ENCODE measurements around the gene COL6A1. TPM values are rescaled to one million over a fixed set of nuclear protein-coding genes. Genes with fewer than 3 reads are reported as not detected.
A peak's percentile ranks its signal among the peaks of the same experiment; 100 is the strongest.
"Not testable (repeated sequence)": the region's sequence is repeated elsewhere in the genome, so short reads cannot be mapped to it uniquely, and the experiment has no call there.

Gene COL6A1
- total RNA-seq, 1 donor from 2014 or later = 148 TPM

DNA sequence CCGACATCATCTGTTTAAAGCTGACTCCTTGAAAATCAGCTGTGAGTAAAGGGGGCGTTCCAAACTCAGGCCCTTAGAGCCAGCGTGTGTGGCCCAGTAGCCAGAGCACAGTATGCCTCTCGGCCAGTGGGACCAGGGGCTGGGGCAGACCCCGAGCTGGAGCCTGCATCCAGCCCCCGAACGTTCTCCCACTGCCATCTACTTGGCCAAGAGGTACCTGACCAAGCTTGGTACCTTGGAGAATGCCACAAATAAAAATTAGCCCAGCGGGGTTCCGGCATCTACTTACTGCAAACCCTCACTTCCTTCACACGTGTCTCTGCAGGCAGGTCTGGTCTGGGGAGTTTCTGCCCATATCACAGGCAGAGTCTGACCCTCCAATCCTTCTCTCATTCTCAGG is 59.6 kb downstream of the COL6A1 start:
- intact Hi-C loops (cut with DNase I) = no loop called here
- H3K27me3 ChIP-seq (ENCODE audit: low read depth) = no peaks in the 10 kb centered on the region
- H3K27ac ChIP-seq = no peak overlapping the region
- no peak overlapping the region for H3K4me3 ChIP-seq
- ATAC-seq (no peak), DNase-seq (no peak)
- H3K9me3 ChIP-seq = no peaks in the 10 kb centered on the region
- peaks cover under 1% of the 10 kb centered on the region for H3K4me1 ChIP-seq
- TF ChIP-seq CTCF (IDR thresholded peaks at IDR 0.05) = no peak
- no peaks in the 10 kb centered on the region for H3K36me3 ChIP-seq

DNA sequence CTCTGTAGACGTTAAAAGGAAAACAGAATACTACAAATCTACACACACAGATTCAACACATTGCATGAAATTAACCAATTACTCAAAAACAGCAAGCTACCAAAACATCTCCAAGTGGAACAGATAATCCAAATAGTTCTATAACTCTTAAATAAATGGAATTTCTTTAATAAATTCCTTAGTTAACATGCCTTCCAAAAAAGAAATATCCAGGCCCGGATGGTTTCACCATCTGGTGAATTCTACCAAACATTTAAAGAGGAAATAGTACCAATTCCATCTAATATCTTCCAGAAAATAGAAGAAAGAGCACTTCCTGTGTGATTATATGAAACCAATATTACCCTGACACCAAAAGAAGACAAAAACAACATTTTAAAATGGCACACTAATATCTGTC is 63.6 kb downstream of the COL6A1 start:
- H3K4me1 ChIP-seq = peaks cover 10% of the 10 kb centered on the region
- ATAC-seq (no peak), DNase-seq (no peak)
- no peak for TF ChIP-seq CTCF (IDR thresholded peaks at IDR 0.05)
- no peak overlapping the region for H3K27ac ChIP-seq
- H3K36me3 ChIP-seq = no peaks in the 10 kb centered on the region
- no peaks in the 10 kb centered on the region for H3K27me3 ChIP-seq (ENCODE audit: low read depth)
- H3K4me3 ChIP-seq = no peak overlapping the region
- intact Hi-C loops (cut with DNase I) = no loop called here
- H3K9me3 ChIP-seq = no peaks in the 10 kb centered on the region

- H3K9me3 ChIP-seq = no peaks in the 10 kb centered on the region
- DNase-seq = peak; percentile 22
- no peak overlapping the region for H3K4me3 ChIP-seq
- no peak for ATAC-seq
- H3K4me1 ChIP-seq = peaks cover 14% of the 10 kb centered on the region
- no peaks in the 10 kb centered on the region for H3K27me3 ChIP-seq (ENCODE audit: low read depth)
- H3K36me3 ChIP-seq = no peaks in the 10 kb centered on the region
- TF ChIP-seq CTCF (IDR thresholded peaks at IDR 0.05) = no peak
- H3K27ac ChIP-seq = no peak overlapping the region
- intact Hi-C loops (cut with DNase I) = no loop called here
Measured at GRCh38 chr21:46046471-46046870, 64.9 kb downstream of the COL6A1 start.

DNA sequence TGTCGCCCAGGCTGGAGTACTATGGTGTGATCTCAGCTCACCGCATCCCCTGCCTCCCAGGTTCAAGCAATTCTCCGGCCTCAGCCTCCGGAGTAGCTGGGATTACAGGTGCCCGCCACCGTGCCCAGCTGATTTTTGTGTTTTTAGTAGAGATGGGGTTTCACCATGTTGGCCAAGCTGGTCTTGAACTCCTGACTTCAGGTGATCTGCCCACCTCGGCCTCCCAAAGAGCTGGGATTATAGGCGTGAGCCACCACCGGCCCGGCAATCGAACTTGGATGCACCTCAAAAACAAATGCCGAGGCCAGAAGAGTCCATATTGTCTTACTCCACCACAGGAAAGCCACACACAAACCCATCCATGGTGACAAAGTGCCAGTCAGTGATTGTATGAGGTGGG is 65.3 kb downstream of the COL6A1 start:
- ATAC-seq; H3K36me3 ChIP-seq; H3K27ac ChIP-seq; intact Hi-C loops (cut with DNase I); H3K9me3 ChIP-seq; DNase-seq; H3K27me3 ChIP-seq (ENCODE audit: low read depth); H3K4me3 ChIP-seq: not testable (repeated sequence)
- H3K4me1 ChIP-seq = peaks cover 14% of the 10 kb centered on the region

DNA sequence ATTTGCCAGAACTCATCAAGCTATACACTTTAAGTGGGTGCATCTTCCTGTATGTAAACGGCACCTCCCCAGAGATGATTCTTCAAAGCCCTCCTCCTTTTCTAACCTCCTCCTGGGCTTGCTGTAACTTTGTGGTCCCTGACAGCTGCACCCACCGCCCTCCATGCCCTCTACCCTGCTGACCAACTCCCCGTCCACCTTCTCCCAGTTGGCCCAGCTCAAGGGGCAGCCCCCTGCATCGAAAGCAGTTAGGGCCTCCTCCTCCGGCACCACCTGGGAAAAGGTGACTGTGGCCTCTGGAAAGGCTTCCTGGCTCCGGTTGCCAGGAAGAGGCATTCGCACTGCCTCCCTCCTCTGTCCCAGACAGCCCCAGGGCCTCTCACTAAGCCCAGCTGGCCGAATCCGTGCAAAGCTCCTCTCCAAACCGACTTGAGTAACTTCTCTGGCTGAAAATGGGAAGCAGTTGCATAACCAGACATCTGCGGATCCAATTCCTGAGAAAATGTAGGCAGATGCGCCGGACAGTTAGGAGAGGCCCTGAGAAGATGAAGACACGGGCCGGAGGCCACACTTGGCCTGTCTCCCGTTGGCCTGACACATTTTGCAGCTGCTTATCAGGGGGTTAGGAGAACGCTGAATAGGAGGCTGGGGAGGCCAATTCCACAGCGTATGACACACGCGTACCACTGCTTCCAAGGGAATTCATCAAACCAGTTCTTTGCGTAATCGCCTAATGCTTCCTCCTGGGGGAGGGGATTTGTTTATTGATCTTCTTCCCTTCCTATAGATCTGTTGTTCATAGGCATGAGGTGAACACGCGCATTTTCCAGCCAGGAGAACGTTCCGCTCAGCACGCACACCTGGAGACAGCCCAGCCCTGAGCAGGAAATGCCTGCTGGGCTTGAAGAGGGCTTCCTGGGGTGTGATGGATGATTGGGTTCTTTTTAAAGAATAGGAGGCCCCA is 67.6 kb downstream of the COL6A1 start:
- Histone ChIP-seq H3K27me3 (ENCODE audit: low read depth) (no peaks in the 10 kb centered on the region), H3K9me3 (no peaks in the 10 kb centered on the region), H3K27ac (peak overlapping the region; percentile 56), H3K36me3 (no peaks in the 10 kb centered on the region), H3K4me3 (no peak overlapping the region), H3K4me1 (peaks cover 14% of the 10 kb centered on the region)
- ATAC-seq (peak; percentile 82 to 90), DNase-seq (peak; percentile 57)
- no peak for TF ChIP-seq CTCF (IDR thresholded peaks at IDR 0.05)
- intact Hi-C loops (cut with DNase I) = no loop called here

Data from lower lobe of right lung (tissue), 2 donors.